LNCaP clone FGC (cell line): ENCODE measurements around the gene TSGA10.

Source experiments
- DNase-seq: peaks from one replicate; pipeline ENCODE4 v3.0.0-alpha.2; 2011; ENCODE audit warnings: low read depth
- H3K4me3 ChIP-seq: 2 replicates; pipeline ENCODE4 v1.5.1; 2011; ENCODE audit warnings: mild to moderate bottlenecking, low read depth, low read length, control low read depth
- TF ChIP-seq, protein P1 (sequence below): IDR thresholded peaks from 2 replicates; pipeline ENCODE4 v1.5.1; 2012; ENCODE audit warnings: mild to moderate bottlenecking; ENCODE audit not compliant: control insufficient read depth, insufficient read depth; ENCODE audit errors: extremely low read depth

The TSGA10 gene

DNA sequence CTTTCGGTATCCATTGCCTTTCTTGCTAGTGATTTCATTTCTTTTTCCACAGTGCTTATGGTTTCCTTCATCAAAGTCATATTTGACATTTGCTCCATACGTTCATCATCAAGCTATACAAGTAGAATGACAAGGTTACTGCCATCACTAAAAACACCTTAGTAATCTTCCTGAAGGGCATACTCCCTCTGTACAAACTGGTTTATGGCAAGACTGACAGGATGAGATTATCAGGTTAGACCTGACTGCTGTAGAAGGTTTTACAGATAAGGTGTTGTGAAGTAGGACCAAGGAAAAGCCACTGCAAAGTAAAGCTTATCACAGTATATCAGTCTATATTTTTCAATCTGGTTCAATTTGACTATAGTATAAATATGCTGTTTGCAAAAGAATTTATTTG is 50.7 kb downstream of the TSGA10 start:
- TF ChIP-seq, protein P1, sequence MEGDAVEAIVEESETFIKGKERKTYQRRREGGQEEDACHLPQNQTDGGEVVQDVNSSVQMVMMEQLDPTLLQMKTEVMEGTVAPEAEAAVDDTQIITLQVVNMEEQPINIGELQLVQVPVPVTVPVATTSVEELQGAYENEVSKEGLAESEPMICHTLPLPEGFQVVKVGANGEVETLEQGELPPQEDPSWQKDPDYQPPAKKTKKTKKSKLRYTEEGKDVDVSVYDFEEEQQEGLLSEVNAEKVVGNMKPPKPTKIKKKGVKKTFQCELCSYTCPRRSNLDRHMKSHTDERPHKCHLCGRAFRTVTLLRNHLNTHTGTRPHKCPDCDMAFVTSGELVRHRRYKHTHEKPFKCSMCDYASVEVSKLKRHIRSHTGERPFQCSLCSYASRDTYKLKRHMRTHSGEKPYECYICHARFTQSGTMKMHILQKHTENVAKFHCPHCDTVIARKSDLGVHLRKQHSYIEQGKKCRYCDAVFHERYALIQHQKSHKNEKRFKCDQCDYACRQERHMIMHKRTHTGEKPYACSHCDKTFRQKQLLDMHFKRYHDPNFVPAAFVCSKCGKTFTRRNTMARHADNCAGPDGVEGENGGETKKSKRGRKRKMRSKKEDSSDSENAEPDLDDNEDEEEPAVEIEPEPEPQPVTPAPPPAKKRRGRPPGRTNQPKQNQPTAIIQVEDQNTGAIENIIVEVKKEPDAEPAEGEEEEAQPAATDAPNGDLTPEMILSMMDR = no peak
- peak; percentile 21 for DNase-seq
- no peak overlapping the region for H3K4me3 ChIP-seq

DNA sequence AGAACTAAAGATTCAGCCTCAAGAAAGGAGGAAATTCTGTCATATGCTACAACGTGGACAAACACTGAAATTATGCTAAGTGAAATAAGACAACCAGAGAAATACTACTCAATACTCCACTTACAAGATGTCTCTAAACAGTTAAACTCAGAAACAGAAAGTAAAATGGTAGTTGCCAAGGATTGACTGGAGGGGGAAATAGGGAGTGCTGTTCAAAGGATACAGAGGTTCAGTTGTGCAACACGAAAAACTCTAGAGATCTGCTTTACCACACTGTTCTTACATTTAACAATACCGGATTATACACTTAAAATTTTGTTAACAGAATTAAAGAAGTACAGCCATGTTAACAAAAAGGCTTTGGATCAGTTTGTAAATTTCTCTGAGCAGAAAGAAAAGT is 53.0 kb downstream of the TSGA10 start:
- no peak for DNase-seq
- H3K4me3 ChIP-seq = no peak overlapping the region
- TF ChIP-seq, protein P1 = no peak

DNA sequence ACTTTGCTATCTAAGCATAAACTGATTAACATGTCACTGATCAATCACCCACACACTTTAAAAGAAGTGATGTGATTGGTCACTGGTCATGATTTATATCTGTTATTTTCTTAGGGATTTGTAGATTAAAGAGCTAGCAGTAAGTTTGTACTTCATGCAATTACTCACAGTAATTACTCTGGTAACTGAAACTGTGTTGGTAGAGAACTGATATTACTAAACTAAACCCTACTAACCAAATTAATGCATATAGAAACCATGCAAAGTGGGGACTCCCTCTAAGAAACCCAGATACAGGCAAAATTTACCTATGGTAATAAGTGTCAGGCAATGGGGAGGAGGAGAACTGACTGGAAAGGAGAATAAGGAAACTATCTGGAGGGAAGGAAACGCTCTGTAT is 58.0 kb downstream of the TSGA10 start:
- TF ChIP-seq, protein P1 = no peak
- H3K4me3 ChIP-seq = no peak overlapping the region
- DNase-seq = no peak

DNA sequence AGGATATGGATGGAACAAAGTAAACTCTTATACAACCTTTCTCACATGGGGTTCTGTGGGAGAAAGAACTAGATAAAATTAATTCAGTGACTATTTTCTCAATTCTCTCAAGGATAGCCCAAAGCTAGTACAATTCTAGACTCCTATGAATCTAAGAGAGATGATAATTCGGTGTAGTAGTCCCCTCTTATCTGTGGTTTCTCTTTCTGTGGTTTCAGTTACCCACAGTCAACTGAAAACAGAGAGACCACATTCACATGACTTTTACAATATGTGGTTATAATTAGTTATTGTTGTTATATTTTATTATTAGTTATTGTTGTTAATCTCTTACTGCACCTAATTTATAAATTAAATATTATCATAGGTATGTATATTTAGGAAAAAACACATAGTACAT is 66.7 kb downstream of the TSGA10 start:
- TF ChIP-seq, protein P1 = no peak
- no peak overlapping the region for H3K4me3 ChIP-seq
- no peak for DNase-seq

DNA sequence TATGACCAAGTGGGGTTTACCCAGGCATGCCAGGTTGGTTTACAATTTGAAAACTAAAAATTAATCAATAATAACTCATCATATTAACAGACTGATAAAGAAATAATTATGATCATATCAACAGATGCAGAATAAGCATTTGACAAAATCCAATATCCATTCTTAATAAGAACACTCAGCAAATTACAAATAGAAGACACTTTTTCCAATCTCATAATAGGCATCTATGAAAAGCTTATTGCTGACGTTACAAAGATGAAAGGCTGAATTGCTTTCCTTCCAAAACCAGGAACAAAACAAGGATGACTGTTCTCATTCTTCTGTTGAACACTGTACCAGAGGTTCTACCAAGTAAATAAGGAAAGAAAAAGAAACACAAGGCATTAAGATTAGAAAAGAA is 68.4 kb downstream of the TSGA10 start:
- TF ChIP-seq, protein P1 = no peak
- H3K4me3 ChIP-seq = no peak overlapping the region
- no peak for DNase-seq

DNA sequence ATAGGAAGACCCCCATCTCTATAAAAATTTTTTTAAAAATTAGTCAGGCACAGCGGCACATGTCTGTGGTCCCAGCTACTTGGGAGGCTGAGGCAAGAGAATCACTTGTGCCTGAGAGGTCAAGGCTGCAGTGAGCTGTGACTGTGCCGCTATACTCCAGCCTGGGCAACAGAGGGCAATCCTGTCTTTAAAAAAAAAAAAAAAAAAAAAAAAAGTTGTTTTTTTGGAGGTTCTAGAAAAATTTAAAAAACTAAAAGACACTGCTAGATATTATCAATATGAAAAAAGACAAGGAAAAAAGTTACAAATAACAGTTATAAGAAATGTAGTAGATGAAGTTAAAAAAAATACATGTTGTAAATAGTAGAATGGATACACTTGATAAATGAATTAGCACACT is 69.3 kb downstream of the TSGA10 start:
- no peak overlapping the region for H3K4me3 ChIP-seq
- TF ChIP-seq, protein P1 = peak; percentile 54
- no peak for DNase-seq

DNA sequence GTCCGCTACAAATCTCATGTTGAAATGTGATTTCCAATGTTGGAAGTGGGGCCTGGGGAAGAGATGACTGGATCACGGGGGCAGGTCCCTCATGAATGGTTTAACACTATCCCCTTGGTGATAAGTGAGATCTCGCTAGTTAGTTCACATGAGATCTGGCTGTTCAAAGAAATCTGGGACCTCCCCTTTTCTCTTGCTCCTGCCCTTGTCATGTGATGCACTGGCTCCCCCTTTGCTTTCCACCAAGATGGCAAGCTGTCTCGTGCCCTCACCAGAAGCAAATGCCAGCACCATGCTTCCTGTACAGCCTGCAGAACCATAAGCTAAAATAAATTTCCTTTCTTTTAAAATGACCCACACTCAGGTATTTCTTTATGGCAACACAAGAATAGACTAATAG is 70.5 kb downstream of the TSGA10 start:
- TF ChIP-seq, protein P1 = no peak
- no peak for DNase-seq
- no peak overlapping the region for H3K4me3 ChIP-seq
